Stromal cell of bone marrow (primary cell): ENCODE measurements around the gene CBX1.
"Not testable (repeated sequence)": the region's sequence is repeated elsewhere in the genome, so short reads cannot be mapped to it uniquely, and the experiment has no call there.

ENCODE experiments used
- DNase-seq: peaks from one replicate; pipeline ENCODE4 v3.0.0-alpha.2; 2012; ENCODE audit warnings: low read depth

CBX1 gene

GRCh38 chr17:48072811-48073210, 28.5 kb downstream of the CBX1 start:
- not testable (repeated sequence) for DNase-seq

GRCh38 chr17:48071654-48072053, 29.6 kb downstream of the CBX1 start:
- DNase-seq: no peak

- DNase-seq: no peak
These were observed 31.1 kb downstream of the CBX1 start for GRCh38 chr17:48070195-48070594.

GRCh38 chr17:48068491-48068961, 32.8 kb downstream of the CBX1 start:
- no peak for DNase-seq

GRCh38 chr17:48067808-48068207, 33.5 kb downstream of the CBX1 start:
- not testable (repeated sequence) for DNase-seq

- DNase-seq: no peak
These were observed 34.0 kb downstream of the CBX1 start for GRCh38 chr17:48067245-48067644.

- DNase-seq: no peak
These were observed 34.6 kb downstream of the CBX1 start for GRCh38 chr17:48066656-48067055.

GRCh38 chr17:48066192-48066591, 35.1 kb downstream of the CBX1 start:
- DNase-seq: no peak

- no peak for DNase-seq
These were observed 36.6 kb downstream of the CBX1 start for GRCh38 chr17:48064638-48065037.

- no peak for DNase-seq
These were observed 39.0 kb downstream of the CBX1 start for GRCh38 chr17:48062273-48062672.

GRCh38 chr17:48060249-48060648, 41.0 kb downstream of the CBX1 start:
- DNase-seq: no peak

- no peak for DNase-seq
These were observed 42.1 kb downstream of the CBX1 start for GRCh38 chr17:48059125-48059668.

- no peak for DNase-seq
These were observed 42.7 kb downstream of the CBX1 start for GRCh38 chr17:48058393-48059124.

GRCh38 chr17:48057626-48058025, 43.7 kb downstream of the CBX1 start:
- no peak for DNase-seq

- DNase-seq: no peak
These were observed 44.4 kb downstream of the CBX1 start for GRCh38 chr17:48056879-48057278.

GRCh38 chr17:48056246-48056745, 45.0 kb downstream of the CBX1 start:
- no peak for DNase-seq

GRCh38 chr17:48055531-48056245, 45.6 kb downstream of the CBX1 start:
- DNase-seq: no peak

GRCh38 chr17:48054238-48055185, 46.8 kb downstream of the CBX1 start:
- no peak for DNase-seq

GRCh38 chr17:48053758-48054237, 47.5 kb downstream of the CBX1 start:
- no peak for DNase-seq

- DNase-seq: no peak
These were observed 48.1 kb downstream of the CBX1 start for GRCh38 chr17:48052956-48053757.
